ENCODE measurements around the gene NCAPH2.

NCAPH2 gene

DNA sequence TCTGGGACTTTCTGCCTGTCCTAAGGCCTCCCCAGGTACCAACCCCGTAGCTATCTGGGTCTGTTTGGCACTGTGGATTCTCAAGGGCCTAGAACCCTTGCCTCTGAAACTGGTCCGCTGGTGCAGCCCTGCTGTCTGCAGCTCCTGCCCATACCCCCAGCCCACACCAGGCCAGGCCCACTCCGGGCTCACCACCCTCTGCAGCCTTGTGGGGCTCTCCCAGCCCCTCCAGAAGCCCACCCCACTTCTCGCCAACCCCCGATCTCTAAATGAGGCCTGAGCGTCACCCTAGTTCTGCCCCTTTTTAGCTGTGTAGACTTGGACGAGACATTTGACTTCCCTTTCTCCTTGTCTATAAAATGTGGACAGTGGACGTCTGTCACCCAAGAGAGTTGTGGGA lies 42.4 kb downstream of the NCAPH2 start:
- DNase-seq = no peak

DNA sequence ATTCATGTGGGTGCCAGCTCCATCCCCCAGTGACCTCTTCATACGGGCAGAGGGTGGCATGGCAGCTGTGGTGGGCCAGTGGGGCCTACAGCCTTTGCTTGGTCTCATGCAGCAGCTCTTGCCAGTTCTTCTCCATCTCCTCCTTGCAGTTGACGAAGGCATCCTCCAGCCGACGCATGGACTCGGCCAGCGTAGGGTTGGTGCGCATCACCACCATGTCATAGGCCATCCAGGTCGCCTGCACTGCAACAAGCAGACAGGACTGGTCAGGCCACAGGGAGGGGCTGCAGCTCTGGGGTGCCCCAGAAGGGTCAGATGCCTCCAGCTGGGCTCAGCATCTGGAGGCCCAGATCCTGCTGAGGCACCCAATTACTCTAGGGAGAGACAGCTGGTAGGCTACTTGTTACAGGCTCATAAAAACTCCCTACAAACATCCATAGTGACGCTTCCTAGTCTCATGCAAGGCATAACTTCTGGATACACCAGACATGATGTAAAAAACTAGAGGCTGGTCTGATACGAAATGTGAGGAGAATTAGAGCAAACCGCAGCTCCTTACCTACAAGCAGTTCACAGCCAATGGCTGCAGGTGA lies 43.2 kb downstream of the NCAPH2 start:
- no peak for DNase-seq

DNA sequence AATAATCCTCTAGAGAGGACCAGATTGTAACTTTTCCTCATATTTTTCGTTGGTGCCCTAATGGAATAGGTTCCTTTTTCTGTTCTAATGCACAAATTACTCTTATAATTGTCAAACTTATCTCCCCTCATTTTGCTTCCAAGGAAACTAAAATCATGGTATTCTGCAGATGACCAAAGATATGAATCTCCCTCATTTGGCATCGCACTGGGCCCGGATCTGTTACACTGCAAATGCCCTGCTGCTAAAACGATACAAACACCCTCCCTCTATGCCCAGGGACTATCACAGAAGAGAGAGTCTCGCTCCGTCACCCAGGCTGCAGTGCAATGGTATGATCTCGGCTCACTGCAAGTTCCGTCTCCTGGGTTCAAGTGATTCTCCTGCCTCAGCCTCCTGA lies 45.3 kb downstream of the NCAPH2 start:
- no peak for DNase-seq

DNA sequence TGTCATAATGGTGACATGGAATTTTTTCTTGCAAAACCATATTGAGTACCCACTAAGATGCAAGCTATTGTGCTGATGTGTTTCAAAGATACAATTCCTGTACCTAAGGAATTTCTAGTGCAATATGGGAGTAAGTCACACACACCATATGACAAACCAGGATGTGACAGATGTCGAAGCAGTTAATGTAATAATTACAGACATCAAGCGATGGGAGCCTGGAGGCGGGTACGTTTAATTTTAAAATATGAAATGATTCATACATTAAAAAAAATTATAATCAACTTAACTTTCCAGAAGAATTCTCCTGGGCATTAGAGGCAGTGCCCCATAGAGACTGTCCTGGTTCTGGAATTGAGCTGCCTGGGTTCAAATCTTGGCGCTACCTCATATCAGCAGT lies 48.7 kb downstream of the NCAPH2 start:
- no peak for DNase-seq

DNA sequence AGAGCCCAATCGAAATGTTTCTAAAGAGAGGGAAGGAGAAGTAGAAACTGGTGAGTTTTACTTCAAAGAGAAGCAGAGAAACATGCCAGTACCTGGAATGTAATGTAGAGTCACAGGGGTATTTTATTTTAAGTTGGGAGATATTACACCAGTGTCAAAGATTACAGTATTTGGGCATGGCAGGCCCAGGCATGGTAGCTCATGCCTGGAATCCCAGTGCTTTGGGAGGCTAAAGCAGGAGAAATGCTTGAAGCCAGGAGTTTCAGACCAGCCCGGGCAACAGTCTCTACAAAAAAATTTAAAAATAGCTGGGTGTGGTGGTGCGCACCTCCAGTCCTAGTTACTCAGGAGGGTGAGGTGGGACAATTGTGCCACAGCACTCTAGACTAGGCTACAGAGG lies 52.0 kb downstream of the NCAPH2 start:
- no peak for DNase-seq

DNA sequence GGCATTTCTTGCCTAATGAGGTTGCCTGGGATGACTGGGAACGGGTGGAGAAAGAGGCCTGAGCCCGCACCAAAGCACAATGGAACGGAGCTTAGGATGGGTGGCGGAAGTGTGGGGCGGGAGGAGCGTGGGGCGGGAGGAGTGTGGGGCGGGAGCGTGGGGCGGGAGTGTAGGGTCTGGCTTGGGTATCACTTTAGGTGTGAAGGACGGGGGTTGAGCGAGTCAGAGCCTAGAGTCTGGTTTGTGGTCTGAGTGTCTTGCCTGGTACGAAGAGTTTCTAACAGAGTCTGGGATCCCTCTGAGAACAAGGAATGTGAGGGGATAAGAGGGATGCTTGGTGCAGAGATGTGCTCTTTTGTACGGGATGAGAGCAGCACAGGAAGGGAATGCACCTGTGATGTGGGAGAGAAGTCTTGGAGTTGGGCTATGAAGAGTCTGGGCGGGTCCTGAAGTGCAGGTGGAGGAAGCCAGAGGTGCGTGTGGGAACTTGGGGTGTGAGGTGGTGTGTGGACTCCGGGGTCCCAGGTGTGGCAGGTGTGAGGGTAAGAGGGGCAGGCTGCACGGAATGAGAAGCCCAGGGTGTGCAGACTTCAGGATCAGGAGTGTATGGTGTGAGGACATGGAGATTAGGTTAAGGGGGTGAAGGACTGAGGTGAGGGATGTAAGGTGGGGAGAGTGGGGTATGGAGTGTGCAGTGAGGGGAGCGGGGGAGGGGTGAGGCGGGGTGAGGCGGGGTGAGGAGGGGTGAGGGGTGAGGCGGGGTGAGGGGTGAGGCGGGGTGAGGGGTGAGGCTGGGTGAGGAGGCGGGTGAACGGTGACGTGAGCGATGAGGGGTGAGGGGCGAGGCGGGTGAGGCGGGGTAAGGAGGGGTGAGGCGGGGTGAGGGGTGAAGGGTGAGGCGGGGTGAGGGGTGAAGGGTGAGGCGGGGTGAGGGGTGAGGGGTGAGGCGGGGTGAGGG lies 53.7 kb downstream of the NCAPH2 start:
- no peak for DNase-seq

DNA sequence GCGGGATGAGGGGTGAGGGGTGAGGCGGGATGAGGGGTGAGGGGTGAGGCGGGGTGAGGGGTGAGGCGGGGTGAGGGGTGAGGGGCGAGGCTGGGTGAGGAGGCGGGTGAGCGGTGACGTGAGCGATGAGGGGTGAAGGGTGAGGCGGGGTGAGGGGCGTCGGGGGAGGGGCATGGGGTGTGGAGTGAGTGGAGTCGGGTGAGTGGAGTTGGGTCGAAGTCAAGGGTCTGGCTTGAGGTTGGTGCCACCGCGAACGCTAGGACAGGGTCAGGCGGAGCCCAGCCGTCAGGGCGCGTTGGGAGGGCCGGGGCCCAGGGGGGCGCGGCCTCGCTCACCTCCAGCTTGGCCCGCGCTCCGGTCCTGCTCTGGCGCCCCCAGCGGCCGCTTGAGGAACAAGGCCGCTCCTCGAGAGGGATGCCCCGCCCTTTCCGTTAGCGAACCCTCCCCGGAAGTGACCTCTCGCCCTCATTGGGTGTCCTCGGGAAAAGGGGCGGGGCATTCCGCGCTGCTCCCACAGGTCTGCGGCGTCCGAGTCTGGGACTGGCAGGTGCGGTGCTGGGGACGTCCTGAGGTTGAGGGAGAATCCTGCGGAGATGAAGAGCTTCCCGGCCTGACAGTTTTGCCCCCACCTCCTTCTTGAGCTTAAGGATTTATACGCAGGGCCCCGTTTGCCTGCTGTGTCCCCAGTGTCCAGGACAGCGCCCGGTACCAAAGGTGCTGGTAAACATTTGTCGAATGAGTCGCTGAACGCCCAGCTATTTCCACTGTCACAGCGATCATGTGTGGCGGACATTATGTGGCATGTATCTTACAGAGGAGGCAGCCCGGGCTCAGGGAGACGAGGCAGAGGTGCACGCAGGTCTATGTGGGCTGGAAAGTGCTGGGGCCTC lies 54.7 kb downstream of the NCAPH2 start, which contains the start of gene SYCE3:
TSS of gene SYCE3 (minus strand) at position 397 of the 890 bp plus-strand sequence. CDS start 6,514 bp downstream, outside the sequence.
- peak; percentile 96 to 97 for DNase-seq

DNA sequence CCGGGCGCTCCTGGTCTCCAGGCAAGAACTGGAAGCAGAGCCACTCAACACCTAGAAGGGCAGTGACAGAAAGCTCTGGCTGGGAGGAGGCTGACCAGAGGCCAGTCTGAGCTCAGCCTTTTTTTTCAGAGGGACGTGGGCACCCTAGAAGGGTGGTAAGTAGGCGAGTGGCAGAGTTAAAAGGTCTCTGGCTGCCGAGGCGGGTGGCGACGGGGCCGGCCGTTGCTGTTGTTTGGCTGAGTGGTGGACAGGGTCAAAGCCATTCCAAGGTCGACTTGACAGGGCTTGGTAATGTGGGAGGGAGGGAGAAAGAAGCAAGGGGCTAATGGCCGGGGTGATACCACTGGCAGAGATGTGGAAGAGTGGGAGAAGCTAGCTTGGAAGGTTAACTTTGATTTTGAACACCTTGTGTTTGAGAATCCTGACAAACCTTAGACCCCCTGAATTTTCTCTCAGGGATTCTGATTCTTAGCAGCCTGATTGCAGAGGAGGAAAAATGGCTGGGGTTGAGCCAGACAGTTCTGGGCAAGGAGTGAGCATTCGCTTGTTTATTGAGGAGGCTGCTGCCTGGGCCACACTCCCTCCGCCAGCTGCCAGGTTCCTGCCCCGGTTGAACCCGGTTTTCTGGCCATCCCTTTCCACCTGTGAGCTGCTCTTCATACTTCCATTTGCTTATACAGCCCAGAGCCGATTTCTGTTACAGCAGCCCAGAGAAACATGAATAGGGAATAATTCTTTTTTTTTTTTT lies 55.6 kb downstream of the NCAPH2 start:
- DNase-seq = peak in 1 of 2 donors; percentile 23

DNA sequence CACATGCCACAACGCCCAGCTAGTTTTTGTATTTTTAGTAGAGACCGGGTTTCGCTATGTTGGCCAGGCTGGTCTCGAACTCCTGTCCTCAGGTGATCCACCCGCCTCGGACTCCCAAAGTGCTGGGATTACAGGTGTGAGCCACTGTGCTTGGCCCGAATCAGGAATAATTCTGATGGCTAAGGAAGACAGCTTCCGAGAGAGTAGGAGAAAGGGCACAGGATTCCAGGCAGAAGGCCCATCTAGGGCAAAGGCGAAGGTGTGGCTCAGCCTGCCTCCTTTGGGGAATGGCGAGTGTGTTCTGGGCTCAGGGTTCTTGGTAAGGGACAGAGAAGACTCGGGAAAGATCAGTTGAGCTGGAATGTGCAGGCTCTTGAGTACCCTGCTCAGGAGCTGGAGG lies 56.3 kb downstream of the NCAPH2 start:
- no peak for DNase-seq

DNA sequence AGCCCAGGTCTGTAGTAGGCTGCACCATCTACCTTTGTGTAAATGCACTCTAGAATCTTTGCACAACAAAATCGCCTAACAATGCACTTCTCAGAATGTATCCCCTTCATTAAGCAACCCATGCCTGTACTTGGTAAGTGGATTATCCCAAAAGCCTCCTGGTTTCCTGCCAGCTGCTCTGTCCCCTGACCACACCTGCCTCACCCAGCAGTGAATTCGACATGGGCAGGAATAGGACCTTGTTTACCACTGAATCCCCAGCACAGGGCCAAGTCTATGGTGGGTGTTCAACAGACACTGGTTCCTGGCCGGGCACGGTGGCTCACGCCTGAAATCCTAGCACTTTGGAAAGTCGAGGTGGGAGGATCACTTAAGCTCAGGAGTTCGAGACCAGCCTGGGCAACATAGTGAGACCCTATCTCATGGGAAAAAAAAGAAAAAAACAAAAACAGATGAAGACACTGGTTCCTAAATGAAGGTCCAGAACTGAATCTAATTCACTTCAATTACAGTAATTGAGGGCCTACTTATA lies 59.8 kb downstream of the NCAPH2 start:
- DNase-seq = no peak

DNA sequence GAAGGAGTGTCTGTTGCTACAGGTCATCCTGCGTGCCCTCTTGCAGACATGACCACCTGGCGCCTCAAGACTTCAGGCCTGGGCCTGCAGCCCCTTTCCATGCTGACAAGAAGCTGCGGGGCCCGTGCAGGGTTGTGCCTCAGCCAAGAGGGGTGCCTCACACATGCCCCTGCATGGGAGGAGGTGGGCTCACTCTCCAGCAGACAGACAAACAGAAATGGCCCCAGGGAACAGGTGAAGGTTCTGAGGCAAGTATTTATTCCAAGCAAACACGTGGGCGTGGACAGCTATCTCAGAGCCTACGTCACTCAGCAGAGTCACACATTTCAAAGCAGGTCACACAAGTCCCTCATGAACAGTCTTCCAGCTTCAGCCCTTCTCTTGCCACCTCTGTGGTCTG lies 60.6 kb downstream of the NCAPH2 start:
- DNase-seq = no peak

DNA sequence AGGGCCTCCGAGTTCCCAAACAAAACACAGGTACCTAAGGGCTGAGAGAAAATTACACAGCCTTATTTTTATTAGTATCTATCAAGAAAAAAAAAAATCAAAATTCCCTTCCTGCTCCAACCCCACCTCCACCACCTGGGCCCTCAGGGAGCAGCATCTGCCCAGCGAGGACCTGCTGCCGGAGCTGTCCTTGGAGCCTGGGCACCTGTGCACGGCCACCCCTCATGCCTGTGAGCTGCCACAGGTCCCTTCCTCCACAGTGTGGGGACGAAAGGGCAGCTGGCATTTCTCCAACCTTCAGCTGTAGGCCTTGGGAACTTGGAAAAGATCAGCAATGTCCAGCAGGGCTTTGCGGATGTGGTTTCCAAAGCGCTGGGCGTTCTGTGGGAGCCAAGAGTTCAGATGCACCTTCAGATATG lies 61.0 kb downstream of the NCAPH2 start:
- DNase-seq = no peak

DNA sequence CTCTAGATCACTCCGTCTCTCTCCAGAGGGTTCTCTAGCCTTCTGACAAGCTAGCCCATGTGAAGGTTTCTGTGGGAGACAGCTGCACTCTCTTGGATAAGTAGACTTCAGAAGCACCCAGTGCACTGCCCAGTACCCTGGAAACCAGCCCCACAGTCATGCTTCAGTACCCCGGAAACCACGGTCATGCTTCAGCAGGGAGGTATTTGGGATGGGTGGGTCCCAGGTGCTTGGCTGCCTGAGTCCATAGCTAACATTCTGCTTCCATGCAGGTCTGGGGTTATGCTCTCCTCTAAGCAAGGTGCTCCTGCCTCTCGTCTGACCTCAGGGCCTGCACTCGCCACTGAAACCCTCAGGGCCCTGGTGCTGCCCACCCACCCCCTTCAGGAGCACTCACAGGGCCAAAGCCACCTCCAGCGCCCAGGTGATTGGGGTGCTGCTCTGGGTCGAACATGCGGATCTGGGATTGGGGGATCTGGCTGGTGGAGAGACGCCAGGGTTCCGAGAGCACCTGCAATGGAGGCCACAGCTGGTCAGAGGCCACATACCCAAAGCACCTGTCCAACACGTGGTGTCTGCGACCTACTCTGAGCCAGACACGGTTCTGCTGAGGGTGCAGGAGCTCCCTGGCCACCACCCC lies 62.0 kb downstream of the NCAPH2 start:
- no peak for DNase-seq

DNA sequence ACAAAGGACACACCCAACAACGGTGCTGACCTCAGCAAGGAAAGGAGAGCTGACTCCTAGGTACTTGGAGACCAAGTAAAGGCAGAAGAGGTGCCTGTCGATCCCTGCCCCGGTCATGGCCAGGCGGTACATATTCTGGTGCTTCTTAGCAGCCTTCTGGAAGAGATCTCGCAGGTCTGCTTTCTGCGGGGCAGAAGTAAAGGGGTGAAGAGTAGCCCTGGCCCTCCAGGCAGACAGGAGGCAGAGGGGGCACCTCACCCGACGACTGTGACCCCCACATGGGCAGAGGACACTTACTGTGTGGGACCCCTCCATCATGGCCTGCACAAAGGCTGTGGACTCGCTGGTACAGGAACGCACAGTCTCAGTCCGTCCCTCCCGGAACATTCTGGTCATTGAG lies 62.8 kb downstream of the NCAPH2 start:
- DNase-seq = no peak

DNA sequence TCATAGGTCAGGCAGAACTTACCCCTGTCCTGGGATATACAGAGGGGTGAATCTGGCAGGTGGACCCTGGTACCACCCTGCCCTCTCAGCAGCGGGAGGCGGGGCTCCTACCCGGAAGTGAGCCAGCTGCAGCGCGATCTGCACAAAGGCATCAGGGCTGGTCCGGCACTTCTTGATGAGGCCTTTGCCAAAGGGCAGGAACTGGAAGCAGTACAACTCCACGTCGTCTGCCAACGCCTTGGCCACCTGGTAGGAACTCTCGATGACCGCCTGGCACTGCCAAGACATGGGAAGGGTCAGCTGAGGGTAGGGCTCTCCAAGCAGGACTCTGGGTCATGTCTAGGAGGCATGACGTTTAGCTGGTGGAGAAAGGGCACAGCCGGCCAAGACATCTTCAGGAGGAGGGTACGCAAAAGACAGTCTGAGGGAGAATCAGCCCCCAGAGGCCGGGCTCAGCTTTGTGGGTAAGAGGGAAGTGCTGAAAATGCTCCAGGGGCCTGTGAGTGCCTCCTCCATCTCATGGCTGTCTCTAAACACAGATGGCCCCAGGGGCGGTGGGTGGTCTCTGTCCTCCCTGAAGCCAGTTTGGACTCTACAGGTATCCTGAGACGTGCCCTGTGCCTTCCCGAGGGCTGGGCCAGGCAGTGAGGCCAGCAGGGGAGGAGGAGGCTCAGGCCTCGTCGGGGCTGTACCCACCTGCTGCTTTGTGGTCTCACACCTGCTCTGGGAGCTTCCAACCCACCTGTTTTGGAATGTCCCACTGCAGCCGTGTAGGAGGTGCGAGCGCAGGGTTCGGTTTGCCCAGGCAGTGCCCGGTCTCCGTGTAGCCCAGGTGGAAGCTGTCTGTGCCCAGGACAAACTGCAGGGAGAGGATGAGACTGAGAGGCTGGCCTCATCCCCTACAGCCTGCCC lies 63.5 kb downstream of the NCAPH2 start:
- no peak for DNase-seq

DNA sequence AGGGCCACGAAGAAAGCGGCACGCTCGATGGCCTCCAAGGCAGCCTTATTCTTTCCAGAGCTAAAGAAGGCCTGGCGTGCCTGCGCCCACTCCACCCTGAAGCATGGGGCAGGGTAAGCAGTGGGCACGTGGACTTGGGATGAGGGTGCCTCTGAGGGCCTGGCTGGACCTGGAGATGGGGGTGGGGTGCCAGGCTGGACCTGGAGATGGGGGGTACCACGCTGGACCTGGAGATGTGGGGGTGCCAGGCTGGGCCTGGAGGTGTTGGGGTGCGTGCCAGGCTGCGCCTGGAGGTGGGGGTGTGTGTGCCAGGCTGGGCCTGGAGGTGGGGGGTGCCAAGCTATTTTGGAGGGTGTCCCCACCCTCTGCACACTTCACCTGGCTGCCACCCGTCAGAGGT lies 64.9 kb downstream of the NCAPH2 start:
- DNase-seq = no peak

DNA sequence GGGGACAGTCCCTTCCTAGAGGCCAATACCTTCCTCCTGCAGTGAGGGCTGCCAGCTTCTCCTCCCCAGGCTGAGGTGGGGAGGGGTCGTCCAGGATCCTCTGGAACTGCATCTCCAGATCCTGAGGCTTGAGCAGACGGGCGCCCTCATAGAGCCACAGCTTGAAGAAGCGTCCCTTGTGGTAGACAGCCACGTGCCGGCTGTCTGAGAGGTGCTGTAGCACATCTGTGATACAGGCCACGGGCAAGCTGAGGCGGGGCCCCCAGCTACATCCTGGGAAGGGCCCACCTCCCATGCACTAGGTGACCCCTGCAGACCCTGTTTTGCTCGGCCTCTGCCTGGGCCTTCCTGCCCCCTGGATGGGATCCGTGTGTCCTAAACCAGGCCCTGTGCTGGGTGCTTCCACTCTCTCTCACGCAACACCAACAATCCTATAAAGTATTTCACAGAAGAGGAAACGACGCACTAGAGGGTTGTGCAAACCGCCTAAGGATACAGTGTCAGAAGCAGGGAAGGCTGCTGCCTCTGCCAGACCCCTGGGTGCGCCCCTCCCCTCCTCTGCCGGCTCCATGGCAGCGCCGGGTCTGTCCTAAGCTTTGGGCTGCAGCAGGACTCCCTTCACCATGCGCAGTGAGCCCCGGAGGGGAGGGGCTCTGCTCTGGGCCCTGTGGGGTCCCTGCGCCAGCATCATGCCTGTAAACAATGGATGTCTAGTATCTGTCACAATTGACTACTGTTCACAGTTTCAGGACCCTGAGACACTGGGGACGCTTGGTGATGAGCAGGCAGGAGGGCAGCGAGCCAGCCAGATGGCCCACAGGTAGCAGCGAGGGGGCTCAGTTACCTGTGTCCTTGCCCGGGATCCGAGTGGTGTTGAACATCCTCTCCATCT lies 65.7 kb downstream of the NCAPH2 start:
- no peak for DNase-seq

DNA sequence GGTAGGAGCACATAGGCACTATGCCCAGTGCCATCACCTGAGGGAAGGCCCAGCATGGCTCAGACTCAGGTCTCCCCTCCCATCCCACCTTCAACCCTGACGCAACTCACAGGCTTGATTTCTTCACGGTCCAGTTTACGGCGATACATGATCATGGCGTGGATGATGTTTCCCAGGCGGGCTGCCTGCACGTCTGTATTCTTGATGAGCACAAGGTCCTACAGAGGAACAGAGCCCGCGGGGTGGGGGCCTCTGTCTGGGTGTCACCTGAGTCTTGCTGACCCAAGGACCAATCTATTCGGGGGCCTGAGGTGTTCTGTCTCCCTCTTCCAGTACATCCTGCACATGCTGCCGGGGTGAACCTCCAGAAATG lies 66.3 kb downstream of the NCAPH2 start:
- no peak for DNase-seq

All from inflammatory macrophage (primary cell).